Measurements from ENCODE around the gene BLCAP.

DNA sequence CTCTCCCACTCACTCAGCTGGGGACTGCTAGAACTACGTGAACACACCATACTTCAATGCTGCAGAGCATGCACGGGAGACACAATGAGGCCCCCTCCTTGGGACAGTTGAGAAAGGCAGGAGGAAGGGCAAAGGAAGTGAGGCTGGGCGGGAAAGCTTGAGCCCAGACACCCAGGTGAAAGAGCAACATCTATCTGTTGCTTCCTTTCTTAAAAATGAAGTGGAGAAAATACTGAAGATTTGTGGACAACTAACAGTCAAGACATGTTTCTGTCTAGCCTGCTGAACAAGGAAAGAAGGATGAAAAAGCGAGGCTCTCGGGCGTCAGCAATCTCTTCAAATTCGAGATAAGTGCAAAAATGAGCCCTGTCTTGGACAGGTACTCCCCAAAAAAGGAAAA is 9.6 kb downstream of the BLCAP start:
- TF ChIP-seq POLR2A (IDR thresholded peaks at IDR 0.05) (no peak), CTCF (IDR thresholded peaks at IDR 0.05) (no peak)

All from right lobe of liver (tissue), 4 donors.